HepG2 (cell line): ENCODE results near the gene RERE. TPM values are rescaled to one million over a fixed set of nuclear protein-coding genes. Genes with fewer than 3 reads are reported as not detected.

Source experiments
- CHD2 ChIP-seq: IDR thresholded peaks from 2 replicates; pipeline ENCODE4 v1.6.1; 2011; ENCODE audit warnings: low read depth, low read length, improper control_type of control experiment
- CREBL2 ChIP-seq: sonication (generic); formaldehyde crosslinking; IDR thresholded peaks from 2 replicates; pipeline ENCODE4 v1.8.1; 2023; ENCODE audit warnings: missing genetic modification reagents, mild to moderate bottlenecking, borderline replicate concordance
- EED ChIP-seq: sonication (generic); formaldehyde crosslinking; IDR thresholded peaks from 2 replicates; pipeline ENCODE4 v1.5.0; 2020; ENCODE audit warnings: mild to moderate bottlenecking, missing genetic modification reagents
- FOXA1 ChIP-seq, 2 experiments: fragments of 450-650 bp in 1 of 2; sonication (generic) in 1 of 2; formaldehyde crosslinking in 1 of 2; IDR thresholded peaks; 2 replicates each; pipeline versions ENCODE4 v1.4.0 to v1.6.1; 2016 to 2020; ENCODE audit warnings: missing genetic modification reagents in 1 of 2
- FOXA3 ChIP-seq: IDR thresholded peaks from 2 replicates; pipeline ENCODE4 v1.6.1; 2016; ENCODE audit warnings: missing genetic modification reagents, missing compliant biosample characterization
- FOXK2 ChIP-seq: fragments of 450-650 bp; IDR thresholded peaks from 2 replicates; pipeline ENCODE4 v1.6.1; 2016
- MIXL1 ChIP-seq: IDR thresholded peaks from 2 replicates; pipeline ENCODE4 v1.6.1; 2016
- NCOA5 ChIP-seq: sonication (generic); formaldehyde crosslinking; IDR thresholded peaks from 2 replicates; pipeline ENCODE4 v1.4.0; 2020; ENCODE audit warnings: missing genetic modification reagents
- NFE2L2 ChIP-seq: fragments of 150-350 bp; IDR thresholded peaks from 2 replicates; pipeline ENCODE4 v1.6.1; 2014; ENCODE audit warnings: low read length
- PCBP1 ChIP-seq: fragments of 200-400 bp; formaldehyde crosslinking; IDR thresholded peaks from 2 replicates; pipeline ENCODE4 v1.6.1; 2017; ENCODE audit warnings: mild to moderate bottlenecking, low read depth, low read length, borderline replicate concordance
- SALL2 ChIP-seq: sonication (generic); formaldehyde crosslinking; IDR thresholded peaks from 2 replicates; pipeline ENCODE4 v1.8.1; 2023; ENCODE audit warnings: mild to moderate bottlenecking, missing genetic modification reagents, inconsistent platforms
- SRF ChIP-seq: IDR thresholded peaks from 2 replicates; pipeline ENCODE4 v1.6.1; 2011; ENCODE audit warnings: mild to moderate bottlenecking, low read depth, low read length, moderate library complexity
- ZNF552 ChIP-seq: sonication (generic); formaldehyde crosslinking; IDR thresholded peaks from 2 replicates; pipeline ENCODE4 v1.9.0; 2022; ENCODE audit warnings: missing genetic modification reagents, mild to moderate bottlenecking, borderline replicate concordance
- ZNF629 ChIP-seq: sonication (generic); formaldehyde crosslinking; conservative IDR thresholded peaks from 2 replicates; pipeline ENCODE4 v1.5.0; 2020; ENCODE audit warnings: missing genetic modification reagents
- ZNF746 ChIP-seq: sonication (generic); formaldehyde crosslinking; IDR thresholded peaks from 2 replicates; pipeline ENCODE4 v1.8.0; 2022; ENCODE audit warnings: mild to moderate bottlenecking, missing genetic modification reagents
- ZNF773 ChIP-seq: sonication (generic); formaldehyde crosslinking; IDR thresholded peaks from 2 replicates; pipeline ENCODE4 v1.4.0; 2020; ENCODE audit warnings: missing genetic modification reagents, borderline replicate concordance
- ZNF878 ChIP-seq: sonication (generic); formaldehyde crosslinking; IDR thresholded peaks from 2 replicates; pipeline ENCODE4 v1.8.1; 2023; ENCODE audit warnings: mild to moderate bottlenecking, missing genetic modification reagents, moderate library complexity
- polyA plus RNA-seq, 8 experiments: library from polyadenylated mRNA; depleted of rRNA in 3 of 8; stranded (reverse) in 7 of 8; unstranded in 1 of 8; fragments of >200 nt; fragmentation: Illumina TruSeq in 4 of 8; extraction: Trizol in 4 of 8; gene quantifications; 2 replicates each; pipeline versions ENCODE4 v1.2.1 to v1.2.3, GENCODE V29; 2011 to 2016; ENCODE audit warnings: low read depth in 4 of 8, missing spikeins in 1 of 8, mixed read lengths in 1 of 8; ENCODE audit not compliant: insufficient read depth in 1 of 8
- total RNA-seq, 5 experiments: library from RNA; depleted of rRNA; stranded (reverse); fragments of >200 nt; fragmentation: Illumina TruSeq; extraction: Trizol; gene quantifications; 2 replicates each; pipeline ENCODE4 v1.2.3, GENCODE V29; 2016; ENCODE audit warnings: low read depth in 1 of 5
- TF ChIP-seq, protein P1 (sequence below): sonication (generic); formaldehyde crosslinking; IDR thresholded peaks from 2 replicates; pipeline ENCODE4 v1.8.1; 2023; ENCODE audit warnings: mild to moderate bottlenecking, missing genetic modification reagents, borderline replicate concordance
- TF ChIP-seq, protein P2 (sequence below): sonication (generic); formaldehyde crosslinking; IDR thresholded peaks from 2 replicates; pipeline ENCODE4 v1.4.0; 2020; ENCODE audit warnings: missing genetic modification reagents
- TF ChIP-seq, protein P3 (sequence below): sonication (generic); formaldehyde crosslinking; IDR thresholded peaks from 2 replicates; pipeline ENCODE4 v1.4.0; 2020; ENCODE audit warnings: missing genetic modification reagents, borderline replicate concordance
- TF ChIP-seq, protein P4 (sequence below): IDR thresholded peaks from 2 replicates; pipeline ENCODE4 v1.4.0; 2020; ENCODE audit warnings: mild to moderate bottlenecking, missing genetic modification reagents

The RERE gene
- total and polyA plus RNA-seq, 2 of the 13 experiments (the other 11 are each of a cell fraction or from before 2014, with no cell fraction given): 18.3 to 21.9 TPM

- TF ChIP-seq, protein P1, sequence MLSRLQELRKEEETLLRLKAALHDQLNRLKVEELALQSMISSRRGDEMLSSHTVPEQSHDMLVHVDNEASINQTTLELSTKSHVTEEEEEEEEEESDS (CRISPR knock-in tag): no peak
- TF ChIP-seq CHD2 (no peak), CREBL2 (CRISPR knock-in tag) (no peak), ZNF878 (no peak), EED (CRISPR knock-in tag) (no peak), FOXA3 (CRISPR knock-in tag) (peak; percentile 84), ZNF746 (CRISPR knock-in tag) (no peak), SALL2 (CRISPR knock-in tag) (no peak), FOXA1 (IDR thresholded peaks at IDR 0.05) (peak; percentile 77; the same call in 1 of the 2 replicates), FOXA1 (CRISPR knock-in tag; IDR thresholded peaks at IDR 0.05) (peak; percentile 63; the same call in 1 of the 2 replicates), PCBP1 (no peak), NCOA5 (CRISPR knock-in tag) (no peak), FOXK2 (no peak), ZNF773 (CRISPR knock-in tag) (no peak), SRF (no peak), NFE2L2 (no peak), ZNF552 (no peak), MIXL1 (CRISPR knock-in tag) (peak; percentile 80; the same call in 1 of the 2 replicates), ZNF629 (no peak)
- TF ChIP-seq, protein P2, sequence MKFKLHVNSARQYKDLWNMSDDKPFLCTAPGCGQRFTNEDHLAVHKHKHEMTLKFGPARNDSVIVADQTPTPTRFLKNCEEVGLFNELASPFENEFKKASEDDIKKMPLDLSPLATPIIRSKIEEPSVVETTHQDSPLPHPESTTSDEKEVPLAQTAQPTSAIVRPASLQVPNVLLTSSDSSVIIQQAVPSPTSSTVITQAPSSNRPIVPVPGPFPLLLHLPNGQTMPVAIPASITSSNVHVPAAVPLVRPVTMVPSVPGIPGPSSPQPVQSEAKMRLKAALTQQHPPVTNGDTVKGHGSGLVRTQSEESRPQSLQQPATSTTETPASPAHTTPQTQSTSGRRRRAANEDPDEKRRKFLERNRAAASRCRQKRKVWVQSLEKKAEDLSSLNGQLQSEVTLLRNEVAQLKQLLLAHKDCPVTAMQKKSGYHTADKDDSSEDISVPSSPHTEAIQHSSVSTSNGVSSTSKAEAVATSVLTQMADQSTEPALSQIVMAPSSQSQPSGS (CRISPR knock-in tag): no peak
- TF ChIP-seq, protein P3, sequence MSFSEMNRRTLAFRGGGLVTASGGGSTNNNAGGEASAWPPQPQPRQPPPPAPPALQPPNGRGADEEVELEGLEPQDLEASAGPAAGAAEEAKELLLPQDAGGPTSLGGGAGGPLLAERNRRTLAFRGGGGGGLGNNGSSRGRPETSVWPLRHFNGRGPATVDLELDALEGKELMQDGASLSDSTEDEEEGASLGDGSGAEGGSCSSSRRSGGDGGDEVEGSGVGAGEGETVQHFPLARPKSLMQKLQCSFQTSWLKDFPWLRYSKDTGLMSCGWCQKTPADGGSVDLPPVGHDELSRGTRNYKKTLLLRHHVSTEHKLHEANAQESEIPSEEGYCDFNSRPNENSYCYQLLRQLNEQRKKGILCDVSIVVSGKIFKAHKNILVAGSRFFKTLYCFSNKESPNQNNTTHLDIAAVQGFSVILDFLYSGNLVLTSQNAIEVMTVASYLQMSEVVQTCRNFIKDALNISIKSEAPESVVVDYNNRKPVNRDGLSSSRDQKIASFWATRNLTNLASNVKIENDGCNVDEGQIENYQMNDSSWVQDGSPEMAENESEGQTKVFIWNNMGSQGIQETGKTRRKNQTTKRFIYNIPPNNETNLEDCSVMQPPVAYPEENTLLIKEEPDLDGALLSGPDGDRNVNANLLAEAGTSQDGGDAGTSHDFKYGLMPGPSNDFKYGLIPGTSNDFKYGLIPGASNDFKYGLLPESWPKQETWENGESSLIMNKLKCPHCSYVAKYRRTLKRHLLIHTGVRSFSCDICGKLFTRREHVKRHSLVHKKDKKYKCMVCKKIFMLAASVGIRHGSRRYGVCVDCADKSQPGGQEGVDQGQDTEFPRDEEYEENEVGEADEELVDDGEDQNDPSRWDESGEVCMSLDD (CRISPR knock-in tag): no peak
- TF ChIP-seq, protein P4, sequence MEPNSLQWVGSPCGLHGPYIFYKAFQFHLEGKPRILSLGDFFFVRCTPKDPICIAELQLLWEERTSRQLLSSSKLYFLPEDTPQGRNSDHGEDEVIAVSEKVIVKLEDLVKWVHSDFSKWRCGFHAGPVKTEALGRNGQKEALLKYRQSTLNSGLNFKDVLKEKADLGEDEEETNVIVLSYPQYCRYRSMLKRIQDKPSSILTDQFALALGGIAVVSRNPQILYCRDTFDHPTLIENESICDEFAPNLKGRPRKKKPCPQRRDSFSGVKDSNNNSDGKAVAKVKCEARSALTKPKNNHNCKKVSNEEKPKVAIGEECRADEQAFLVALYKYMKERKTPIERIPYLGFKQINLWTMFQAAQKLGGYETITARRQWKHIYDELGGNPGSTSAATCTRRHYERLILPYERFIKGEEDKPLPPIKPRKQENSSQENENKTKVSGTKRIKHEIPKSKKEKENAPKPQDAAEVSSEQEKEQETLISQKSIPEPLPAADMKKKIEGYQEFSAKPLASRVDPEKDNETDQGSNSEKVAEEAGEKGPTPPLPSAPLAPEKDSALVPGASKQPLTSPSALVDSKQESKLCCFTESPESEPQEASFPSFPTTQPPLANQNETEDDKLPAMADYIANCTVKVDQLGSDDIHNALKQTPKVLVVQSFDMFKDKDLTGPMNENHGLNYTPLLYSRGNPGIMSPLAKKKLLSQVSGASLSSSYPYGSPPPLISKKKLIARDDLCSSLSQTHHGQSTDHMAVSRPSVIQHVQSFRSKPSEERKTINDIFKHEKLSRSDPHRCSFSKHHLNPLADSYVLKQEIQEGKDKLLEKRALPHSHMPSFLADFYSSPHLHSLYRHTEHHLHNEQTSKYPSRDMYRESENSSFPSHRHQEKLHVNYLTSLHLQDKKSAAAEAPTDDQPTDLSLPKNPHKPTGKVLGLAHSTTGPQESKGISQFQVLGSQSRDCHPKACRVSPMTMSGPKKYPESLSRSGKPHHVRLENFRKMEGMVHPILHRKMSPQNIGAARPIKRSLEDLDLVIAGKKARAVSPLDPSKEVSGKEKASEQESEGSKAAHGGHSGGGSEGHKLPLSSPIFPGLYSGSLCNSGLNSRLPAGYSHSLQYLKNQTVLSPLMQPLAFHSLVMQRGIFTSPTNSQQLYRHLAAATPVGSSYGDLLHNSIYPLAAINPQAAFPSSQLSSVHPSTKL (CRISPR knock-in tag): peak; percentile 78
Measured at GRCh38 chr1:8680664-8681650, 136.5 kb downstream of the RERE start (continued).
